RCC 7860 (cell line): Measurements from ENCODE around the gene BPTF.
"Not testable (repeated sequence)": the region's sequence is repeated elsewhere in the genome, so short reads cannot be mapped to it uniquely, and the experiment has no call there.

ENCODE experiments used
- DNase-seq: peaks from one replicate; pipeline ENCODE4 v3.0.0-alpha.2; 2015; ENCODE audit warnings: low spot score
- FAIRE-seq: peaks from 2 replicates; lab custom pipeline; 2012; peaks lifted over from hg19 to GRCh38; lab: Jason Lieb, UNC

The BPTF gene

DNA sequence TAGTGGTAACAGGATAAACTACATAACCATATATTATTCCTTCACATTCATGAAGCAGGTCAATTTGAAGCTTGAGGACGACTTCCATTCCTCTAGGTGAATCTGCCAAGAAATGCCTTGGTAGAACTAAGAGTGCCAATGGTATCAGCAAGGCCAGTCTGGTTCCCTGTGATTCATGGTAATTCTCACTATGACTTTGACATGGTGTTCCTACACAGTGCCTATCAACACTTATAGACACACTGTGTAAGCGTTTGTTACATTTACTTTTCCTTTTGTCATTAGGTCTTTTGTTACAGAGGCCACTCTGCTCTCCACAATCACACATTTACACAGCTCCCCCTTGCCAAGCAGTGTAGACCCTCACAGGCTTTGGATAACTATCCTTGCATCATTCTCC lies 136.9 kb downstream of the BPTF start:
- DNase-seq, FAIRE-seq: not testable (repeated sequence)

DNA sequence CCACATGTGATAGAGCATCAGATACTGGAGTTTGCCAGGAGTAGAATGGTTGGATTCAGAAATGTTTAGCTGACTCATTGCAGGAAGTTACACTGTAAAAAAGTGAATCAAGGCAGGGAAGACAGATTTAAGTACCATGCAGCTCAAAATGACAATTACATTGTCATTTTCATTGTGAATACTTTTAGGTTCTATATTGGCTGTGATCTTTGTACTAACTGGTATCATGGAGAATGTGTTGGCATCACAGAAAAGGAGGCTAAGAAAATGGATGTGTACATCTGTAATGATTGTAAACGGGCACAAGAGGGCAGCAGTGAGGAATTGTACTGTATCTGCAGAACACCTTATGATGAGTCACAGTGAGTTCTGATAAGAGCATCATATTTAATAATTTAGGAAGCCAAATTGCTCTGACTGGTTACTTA lies 137.9 kb downstream of the BPTF start:
- DNase-seq, result peak; percentile 54
- peak; percentile 87 for FAIRE-seq

DNA sequence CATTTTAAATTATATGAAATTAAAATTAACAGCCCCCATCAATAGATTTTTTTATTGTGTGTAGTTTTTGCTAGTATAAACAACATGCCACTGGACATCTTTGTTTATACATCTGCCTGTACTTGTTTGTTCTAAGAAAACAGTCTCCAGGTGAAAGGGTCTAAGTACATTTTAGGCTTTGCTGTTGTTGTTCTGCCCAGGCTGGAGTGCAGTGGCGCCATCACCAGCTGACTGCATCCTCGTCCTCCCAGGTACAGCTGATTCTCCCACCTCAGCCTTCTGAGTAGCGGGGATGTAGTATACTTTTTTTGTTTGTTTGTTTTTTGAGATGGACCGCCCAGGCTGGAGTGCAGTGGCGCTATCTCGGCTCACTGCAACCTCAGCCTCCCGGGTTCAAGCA lies 145.5 kb downstream of the BPTF start:
- no peak for FAIRE-seq

DNA sequence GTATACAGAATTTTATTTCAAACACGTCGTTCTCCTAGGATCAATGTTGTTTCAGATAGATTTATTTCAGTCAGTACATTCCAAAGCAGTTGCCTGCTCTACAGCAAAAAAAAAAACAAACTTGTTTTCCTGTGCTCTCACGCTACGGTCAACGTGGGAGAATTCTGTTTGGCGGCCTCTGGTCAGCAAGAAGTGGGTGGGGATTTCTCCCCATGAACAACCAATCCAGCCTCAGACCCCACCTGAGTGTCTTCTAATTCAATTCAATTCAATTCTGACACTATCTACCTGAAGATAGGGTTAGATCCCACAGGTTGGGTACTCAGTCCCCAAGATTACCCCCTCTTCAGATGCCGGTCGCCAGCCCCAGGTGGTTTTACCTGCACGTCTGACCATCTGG lies 148.9 kb downstream of the BPTF start:
- no peak for DNase-seq
- FAIRE-seq, result no peak

More for the DNA sequence above, 145.5 kb downstream of the BPTF start:
- DNase-seq, result no peak

DNA sequence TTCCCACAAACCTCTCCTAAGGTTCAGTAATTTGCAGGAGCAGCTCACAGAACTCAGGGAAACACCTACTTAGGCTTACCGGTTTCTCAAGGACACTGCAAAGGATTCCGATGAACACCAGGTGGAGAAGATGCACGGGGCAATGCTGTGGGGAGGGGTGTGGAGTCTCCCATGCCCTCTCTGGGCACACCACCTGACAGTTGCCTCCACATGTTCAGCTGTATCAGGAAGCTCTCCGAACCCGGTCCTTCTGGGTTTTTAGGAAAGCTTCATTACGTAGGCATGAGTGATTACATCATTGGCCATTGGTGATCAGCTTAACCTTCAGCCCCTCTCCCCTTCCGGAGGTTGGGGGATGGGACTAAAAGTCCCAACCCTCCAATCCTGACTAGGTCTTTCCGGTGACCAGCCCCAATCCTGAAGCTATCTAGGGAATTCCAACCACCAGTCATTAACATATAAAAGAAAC lies 149.3 kb downstream of the BPTF start:
- DNase-seq (no peak), FAIRE-seq (no peak)

DNA sequence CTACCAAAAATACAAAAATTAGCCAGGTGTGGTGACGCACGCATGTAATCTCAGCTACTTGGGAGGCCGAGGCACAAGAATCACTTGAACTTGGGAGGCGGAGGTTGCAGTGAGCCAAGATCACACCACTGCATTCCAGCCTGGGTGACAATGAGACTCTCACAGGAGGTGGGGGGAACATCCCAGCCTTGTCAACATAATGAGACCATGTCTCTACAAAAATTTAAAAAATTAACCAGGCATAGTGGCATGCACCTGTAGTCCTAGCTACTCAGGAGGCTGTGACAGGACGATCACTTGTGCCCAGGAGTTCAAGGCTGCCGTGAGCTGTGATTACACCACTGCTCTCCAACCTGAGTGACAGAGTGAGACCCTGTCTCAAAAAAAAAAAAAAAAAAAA lies 151.0 kb downstream of the BPTF start:
- DNase-seq, FAIRE-seq: not testable (repeated sequence)

DNA sequence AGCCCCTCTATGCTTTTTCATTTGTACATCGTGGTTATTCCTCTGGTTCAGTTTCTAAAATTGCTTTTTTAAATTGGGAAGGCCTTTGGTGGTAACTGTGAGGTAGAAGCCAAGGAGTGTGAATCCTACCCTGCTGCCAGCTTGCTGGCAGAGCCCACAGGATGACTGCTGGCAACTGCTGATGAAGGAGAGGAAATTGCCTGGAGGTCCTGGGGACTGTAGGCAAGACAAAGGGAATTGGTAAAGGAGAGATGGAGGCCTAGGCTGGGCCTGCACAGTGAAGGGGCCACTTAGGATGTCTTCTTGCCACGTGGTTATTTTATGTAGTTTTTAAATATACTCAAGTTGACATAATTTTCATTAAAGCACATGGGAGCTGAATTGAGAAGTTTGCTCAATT lies 155.2 kb downstream of the BPTF start:
- FAIRE-seq (no peak), DNase-seq (no peak)

DNA sequence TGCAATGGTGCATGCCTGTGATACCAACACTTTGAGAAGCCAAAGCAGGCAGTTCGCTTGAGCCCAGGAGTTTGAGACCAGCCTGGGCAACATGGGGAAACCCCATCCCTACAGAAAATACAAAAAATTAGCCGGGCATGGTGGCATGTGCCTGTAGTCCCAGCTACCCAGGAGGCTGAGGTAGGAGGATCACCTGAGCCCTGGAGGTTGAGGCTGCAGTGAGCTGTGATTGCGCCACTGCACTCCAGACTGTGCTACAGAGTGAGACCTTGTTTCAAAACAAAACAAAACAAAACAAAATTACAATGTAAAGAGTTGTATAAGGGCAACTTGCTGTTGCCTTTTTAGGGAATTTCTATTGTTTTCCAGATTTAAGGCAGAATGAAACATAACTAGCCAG lies 155.6 kb downstream of the BPTF start:
- not testable (repeated sequence) for FAIRE-seq, DNase-seq

DNA sequence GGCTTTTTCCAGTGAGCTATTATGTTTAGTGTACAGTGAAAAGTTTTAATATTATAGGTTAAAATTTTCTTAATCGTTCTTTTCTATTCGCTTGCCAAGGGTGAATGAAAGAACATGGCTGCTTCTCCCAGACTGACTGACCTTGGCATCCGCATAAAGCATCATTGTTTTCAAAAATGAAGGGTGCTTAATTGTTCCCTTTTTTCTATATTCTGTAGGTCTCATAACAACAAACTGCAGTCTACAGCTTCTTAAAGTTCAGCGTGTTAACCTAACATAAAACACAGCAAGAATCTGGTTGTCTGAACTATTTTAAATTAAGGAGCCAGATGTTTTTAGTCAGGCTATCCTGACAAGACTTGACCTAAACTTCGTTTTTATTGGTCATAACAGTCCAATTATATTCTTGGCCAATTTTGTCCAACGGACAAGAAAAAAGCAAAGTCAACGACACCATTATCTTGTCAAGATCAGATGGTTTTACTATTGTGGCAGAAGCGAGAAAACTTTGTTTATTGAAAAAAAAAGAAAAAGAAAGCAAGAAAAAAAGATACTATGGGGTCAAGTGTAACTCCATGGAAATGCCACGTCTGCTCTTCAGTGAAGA lies 156.8 kb downstream of the BPTF start:
- no peak for FAIRE-seq
- DNase-seq, result no peak

DNA sequence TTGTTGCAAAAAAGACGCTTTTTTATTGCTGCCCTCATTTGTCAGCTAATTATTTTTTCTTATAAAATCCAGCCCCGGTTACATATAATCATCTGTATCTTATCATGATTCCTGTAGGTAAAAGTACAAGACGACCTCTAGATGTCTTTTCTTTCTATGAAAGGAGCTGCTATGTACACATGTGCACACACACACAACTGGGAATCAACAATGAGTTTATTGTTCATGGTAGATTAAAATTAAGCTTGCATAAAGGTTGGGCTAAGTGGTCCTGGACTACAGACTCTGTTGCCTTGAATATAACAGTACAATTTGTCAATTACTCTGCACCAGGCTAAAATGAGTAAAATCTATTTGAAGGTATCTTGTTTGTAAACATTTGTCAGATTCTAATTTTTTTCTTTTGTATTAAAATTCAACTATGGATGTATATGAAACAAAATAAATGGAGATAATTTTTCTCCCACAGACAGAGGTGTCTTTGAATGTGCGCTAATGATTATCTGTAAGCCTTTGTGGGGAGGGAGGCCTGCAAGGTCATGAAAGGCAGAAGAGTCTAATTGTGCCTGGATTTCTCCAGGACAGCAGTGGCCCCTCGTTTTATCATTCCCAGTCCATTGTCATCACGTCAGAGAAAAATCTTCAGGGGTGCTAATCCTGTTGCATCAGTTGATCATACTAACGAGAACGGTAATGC lies 157.5 kb downstream of the BPTF start:
- FAIRE-seq, result no peak
- DNase-seq, result no peak

DNA sequence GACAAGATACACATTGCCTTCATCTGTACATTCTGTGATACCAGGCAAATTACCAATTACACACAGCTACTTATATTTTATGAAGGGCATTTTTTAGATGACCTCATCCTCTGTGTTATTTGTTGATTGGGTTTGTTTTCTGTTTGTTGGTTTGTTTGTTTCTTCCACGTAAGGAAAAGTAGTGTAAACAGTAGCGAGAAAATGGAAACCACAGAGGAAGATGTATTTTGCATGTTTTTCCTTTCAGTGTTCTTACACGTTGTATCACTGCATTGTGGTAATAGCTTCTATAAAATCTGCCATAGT lies 158.0 kb downstream of the BPTF start:
- FAIRE-seq, result no peak
- DNase-seq, result no peak

DNA sequence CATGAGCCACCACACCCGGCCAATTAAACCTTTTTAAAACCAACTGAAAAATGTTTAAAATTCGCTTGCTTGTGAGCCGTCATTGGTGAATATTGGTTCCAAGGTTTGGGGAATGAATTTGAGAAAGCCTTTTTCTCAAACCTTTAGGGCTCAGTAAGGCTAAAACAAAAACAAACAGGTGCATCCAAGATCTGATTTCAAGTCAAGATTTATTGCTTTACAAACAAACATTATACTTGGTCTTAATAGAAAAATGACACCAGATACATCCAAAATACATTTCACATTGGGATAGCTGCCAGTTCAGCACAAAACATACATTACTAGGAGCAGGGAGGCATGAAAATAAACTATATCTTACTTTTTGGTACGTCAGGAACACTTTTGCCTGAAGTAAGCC lies 165.6 kb downstream of the BPTF start:
- DNase-seq, result no peak

DNA sequence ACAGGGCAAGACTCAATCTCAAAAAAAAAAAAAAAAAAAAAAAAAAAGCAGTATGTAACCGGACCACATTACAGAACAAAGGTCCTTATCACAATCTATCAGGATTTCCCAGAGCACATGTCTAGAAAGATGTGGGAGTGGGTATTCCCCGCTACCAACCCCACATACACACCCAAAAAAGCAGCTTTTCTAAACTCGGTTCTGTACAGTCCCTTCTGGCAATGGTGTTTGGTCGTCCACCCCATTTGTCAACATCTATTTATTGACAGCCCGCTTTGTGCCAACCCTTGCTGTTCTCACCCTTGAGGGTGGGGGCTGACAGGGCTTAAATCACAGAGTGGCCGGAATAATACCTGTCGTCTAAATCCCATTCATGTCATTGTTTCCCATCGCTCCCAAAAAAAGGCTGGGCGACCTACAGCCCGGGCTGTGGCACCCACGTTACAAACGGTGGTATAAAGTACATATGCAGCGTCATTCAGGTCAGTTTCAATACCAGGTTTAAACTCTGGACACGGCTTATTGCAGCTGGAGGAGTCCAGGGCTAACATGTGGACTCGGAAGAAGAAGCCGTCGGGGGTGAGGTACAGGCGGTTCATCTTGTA lies 167.3 kb downstream of the BPTF start:
- FAIRE-seq, result no peak
- DNase-seq, result no peak

More for the DNA sequence above, 165.6 kb downstream of the BPTF start:
- no peak for FAIRE-seq

DNA sequence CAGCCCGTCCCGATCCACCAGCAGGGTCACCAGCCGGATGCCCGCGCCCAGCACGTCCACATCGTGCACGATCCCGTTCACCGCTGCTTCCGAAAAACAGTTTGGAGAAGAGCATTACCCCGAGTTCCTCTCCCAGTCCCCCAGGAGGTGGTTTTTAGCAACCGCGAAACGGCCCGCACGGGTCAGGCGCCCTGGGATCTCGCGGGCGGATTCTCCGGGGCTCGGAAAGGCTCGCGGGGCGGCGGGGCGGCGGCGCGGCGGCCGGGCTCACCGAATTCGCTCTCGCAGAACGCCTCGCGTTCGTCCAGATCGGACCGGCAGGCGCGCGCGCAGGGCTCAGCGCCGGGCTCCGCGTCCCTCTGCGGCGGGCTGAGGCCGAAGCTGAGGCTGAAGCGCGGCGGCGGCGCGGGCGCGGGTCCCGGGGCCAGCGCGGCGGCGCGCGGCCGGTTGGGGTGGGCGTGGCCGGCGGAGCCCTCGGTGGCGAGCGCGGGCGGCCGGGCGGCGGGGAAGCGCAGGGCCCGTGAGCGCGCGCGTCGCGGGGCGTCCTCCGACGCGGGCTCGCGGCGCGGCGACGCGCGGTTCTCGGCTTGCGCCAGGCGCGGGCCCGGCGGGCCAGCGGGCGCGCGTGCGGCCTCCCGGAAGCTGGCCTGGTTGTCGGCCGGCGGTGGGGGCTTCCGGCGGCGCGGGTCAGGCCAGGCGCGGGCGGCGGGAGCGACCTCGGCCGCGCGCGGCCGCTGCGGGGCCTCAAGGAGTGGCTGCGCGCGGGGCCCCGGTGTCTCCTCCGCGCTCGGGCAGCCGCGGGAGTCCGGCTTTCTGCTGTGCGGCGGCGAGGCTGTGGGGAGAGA lies 168.1 kb downstream of the BPTF start:
- DNase-seq (peak; percentile 66), FAIRE-seq (no peak)

DNA sequence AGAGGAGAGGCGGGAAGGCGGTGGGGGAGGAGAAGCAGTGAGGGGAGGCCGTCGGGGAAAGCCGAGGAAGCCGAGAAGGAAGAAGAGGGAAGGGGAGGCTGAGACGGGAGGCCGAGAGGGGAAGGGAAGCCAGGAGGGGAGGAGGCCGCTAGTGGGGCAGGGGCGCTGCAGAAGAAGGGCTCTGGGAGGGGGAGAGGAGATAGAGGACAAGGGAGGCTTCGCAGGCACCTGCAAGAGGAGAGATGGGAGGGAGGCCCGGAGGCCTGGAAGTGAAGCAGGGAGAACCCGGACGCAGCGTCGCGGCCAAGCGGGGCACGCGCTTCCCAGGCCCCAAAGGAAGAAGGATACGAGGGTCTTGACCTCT lies 168.7 kb downstream of the BPTF start:
- no peak for FAIRE-seq
- no peak for DNase-seq

DNA sequence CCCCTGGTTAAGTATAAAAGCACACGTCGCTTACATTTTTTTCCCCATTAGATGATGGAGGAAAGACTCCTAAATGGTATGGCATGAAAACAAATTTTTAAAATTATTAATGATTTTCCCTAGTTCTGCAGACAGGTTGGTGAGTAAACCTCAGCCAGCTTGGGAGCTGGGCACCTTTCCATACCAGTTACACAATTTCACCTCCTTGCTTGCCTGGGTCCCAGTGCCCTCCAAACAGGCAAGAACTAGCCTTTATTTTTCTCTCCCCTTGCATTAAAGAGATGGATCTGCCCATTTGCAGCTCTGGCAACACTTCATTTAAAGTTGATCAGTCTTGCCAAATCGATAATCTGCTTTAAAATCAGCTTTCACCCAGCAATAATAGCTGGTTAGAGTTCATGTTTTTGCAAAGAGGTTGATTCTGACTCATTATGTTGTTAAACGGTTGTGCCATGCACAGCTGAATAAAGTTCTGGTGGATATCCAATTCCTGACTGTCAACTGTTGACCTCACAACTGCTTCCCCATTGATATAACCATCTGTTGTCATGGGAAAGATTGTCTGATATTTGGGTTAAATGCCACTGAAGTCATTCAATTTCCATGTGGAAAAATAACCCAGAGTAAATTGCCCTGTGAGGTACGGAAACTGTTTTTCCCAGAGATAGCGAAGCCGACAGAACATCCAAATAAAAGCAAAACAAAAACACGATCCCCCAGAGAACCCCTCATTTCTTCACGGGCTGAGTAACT lies 169.7 kb downstream of the BPTF start:
- no peak for FAIRE-seq
- DNase-seq, result peak; percentile 30

DNA sequence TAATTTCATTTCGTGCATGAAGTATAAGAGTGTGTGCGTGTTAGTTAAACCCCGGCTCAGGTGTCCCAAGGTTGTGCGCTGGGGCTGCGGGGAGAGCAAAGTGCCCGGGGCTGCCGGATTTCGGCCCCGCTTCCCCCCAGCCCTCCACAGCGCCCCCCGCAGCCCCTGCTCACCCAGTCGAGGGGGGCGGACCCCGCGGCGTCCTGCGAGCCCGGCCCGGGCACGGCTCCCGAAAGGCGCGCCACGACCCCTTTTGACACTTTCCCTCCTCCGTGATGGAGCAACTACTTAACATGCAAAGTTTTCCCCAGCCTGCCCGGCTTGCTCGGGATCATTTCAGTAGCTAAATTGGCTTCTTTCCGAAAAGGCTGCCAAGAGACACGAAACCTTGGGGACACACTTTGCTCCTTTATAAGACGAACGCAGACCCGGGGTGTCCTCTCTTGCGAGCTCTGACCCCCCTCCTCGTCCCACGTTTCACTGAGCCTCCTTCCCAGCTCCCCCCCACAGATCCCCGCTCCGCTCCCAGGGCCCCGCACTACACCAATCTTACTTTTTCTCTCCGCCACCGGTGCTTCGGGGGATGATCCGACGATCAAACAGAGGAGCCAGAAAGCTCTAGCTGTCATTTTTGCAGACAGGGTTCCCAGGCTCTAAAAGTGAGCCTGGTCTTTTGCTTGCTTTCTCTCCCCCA lies 170.4 kb downstream of the BPTF start:
- no peak for FAIRE-seq
- DNase-seq, result no peak

DNA sequence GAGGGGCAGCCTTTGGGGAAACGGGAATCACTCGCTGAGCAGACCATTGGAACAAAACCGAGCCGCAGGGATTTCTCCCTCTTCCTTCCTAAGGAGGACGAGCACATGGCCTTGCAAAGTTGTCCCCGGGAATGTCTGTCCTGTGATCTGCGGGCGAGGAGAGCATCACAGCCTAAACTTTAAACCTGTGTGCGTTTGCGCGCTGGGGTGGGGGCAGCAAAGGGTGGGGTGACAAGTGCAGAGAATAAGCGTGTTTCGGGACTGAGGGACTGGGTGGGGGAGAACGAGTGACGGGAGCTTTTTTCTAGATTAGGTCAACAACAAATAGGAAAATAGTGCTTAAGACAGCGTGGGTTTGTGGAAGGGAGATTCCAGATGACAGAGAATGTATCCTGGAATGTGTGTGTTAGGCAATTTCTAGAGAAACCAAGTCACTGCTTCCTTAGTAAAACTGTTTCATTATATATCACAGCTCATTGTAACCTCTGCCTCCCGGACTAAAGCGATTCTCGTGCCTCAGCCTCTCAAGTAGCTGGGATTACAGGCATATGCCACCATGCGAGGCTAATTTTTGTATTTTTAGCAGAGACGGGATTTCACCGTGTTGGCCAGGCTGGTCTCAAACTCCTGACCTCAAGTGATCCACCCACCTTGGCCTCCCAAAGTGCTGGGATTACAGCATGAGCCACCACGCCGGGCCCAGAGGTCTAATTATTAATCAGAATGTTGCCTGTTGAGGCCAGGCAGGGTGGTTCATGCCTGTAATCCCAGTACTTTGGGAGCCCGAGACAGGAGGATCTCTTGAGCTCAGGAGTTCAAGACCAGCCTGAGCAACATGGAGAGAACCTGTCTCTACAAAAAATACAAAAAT lies 171.2 kb downstream of the BPTF start, which contains the start of gene C17orf58:
Gene C17orf58 (minus strand): TSS at position 169 of the 871 bp plus-strand sequence. CDS start 271 bp downstream, outside the sequence.
- not testable (repeated sequence) for DNase-seq, FAIRE-seq

DNA sequence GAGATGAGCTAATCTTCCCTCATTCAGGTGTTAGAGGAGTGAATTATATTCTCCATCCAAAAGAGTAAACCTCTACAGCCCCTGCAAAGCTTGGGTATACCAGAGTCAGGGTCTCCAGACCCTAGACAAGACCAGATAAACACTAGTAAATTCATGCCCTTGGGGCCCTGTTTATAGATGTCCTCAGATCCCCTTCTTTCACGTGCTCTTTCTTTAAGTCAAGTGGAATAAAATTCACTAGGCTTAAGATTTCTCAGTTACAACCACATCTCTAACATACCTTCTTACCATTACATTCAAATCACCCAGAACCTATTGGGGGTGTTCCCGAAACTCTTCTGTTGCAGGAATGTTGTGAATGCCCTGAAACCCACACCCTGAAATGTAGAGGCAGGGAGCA lies 173.2 kb downstream of the BPTF start:
- no peak for DNase-seq
- FAIRE-seq, result no peak
